ENCODE data around the gene IRX1.

The IRX1 gene

DNA sequence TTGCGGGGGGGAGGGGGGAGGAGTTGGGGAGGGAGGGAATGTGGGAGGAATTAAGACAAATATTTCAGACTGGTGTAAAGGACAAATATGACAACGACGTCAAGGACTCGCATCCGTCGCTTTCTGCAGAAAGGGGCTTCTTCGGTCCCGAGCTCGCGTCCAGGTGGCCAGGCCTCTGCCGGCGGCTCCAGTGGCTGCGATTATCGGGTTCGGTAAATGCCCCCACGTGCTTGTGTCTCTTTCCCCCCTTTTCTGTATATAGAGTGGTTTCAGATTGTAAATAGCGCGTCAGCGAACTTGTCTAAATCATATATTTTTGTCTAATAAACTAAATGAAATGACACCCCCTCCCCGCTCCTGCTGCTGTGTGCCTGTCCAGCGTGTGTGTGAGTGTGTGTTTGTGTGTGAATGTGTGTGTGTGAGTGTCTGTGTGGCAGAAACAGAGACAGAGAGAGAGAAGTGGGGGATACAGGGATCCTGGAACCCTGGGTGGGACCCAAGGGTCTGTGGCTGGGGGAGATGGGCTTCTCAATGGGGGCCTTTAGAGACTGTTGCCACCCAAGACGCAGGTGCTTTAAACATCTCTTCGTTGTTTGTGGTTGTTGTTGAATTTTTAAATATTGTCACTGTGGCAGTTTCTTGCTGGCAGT is 5.6 kb downstream of the IRX1 start:
- no peak for DNase-seq

DNA sequence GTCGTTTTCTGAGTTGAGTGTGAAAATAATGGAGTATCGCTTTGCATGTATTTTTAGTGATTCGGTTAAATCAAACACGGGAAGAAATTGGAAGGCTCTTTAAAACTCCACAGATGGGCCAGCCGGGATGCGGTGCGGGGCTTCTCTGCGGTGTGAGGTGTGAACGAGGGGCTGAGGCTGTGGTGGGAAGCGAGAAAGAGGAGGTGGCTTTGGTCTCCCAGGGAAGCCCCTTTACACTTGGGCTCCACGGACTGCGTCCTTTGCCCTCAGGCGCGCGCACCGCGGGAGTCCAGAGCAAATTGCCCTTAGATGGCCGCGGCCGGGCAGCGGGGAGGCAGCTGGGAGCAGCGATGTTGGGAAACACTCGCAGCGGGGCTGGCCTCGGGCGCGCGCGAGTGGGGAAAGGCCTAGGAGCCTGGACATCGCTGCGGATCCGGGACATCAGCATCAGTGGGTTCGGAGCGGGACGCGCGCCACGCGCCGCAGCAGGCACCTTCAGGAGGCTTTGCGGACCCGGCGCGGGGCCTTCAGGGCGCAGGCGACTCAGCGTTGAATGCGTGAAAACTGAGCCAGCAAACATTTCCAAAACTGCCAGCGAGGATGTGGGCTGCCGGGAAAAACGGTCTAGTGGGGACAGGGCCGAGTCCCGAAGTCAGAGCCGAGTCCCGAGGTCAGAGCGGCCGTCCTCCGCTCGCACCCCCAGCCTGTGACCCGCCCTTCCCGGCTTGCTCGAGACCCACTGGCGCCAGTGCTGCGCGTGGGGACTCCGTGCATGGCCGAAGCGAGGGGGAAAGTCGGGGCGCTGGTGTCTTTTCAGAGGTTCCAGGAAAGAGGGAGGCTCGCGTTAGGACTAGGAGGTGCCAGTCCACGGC is 6.5 kb downstream of the IRX1 start:
- DNase-seq = no peak

DNA sequence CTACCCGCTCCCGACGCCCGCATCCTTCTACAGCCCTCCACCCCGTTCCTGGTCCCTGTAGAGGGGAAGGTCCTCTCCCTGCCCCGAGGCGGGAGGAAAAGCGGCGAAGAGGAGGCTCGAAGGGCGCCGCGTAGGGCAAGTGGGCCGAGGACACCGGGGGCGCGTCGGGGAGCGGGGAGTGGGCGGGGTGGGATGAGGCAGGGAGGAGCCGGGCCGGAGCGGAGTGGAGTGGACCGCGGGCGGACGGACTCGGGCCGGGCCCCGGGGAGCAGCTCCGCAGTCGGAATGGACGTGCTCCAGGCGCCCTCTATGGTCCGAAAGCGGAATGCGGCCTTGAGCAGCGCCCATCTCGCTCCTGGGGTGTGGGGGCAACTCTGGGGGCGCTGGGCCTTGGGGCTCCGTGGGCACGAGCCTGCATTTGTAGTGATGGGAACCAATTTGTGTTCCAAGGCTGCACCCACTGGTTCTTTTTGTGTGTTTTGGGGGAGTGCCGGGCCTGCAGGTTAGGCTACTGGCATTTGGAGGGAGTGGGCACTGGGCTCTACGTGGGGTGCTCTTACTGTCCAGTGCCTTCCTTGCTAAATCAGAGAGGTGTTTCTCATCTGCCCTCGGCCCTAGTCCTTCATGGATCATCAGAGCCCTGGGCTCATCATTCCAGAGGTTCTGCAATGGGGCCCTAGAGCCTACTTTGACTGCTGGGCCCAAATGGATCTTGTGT is 7.3 kb downstream of the IRX1 start:
- DNase-seq = no peak

DNA sequence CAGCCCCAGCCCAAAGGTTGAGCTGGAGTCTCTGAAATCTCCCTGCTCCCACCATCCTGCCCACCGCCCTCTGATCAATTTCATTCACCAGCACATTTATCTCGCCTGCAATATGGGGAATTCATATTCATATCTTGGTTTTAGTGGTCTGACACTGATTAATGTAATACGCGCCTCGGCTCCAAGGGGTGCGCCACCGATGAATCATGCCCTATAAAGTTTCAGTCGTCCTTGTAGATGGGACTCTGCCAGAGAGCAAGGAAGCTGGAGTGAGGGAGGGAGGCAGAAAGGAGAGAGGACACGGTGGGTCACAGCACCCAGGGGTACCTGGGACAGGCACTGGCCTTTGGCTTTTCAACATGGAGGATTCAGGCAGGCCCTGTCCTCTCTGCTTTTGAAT is 8.9 kb downstream of the IRX1 start:
- no peak for DNase-seq

DNA sequence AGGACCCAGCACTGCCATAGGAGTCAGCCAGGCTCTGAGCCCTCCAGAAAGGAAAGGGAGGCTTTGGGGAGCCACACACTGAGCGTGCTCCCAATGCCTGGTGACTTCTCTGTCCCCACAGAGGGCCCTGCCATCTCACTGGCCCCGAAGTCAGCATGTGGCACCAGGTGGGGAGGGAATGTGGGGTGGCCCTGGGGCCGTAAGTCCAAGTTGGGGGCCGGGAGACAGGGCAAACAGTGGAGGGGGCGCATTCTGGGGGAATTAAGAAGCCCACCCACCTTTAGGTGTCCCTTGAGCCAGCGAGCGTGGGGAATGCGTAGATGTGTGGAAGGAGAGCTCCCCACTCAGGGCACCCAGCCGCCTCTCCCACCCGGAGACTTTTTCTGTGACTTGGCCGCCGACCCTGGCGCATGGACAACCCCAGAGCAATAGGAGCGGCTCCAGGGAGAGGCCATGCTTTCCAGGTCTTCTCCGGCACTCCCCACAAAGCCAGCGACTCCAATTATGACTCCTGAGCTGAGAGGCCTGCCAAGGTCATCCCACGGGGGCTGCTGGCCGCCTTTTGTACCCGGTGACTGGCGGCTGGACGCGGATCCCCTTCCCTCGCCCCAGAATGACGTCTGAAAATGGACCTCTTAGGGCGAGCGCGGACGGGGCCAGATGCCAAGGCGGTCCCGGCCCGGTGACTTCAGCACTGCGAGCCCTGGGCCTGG is 9.8 kb downstream of the IRX1 start:
- DNase-seq = no peak

DNA sequence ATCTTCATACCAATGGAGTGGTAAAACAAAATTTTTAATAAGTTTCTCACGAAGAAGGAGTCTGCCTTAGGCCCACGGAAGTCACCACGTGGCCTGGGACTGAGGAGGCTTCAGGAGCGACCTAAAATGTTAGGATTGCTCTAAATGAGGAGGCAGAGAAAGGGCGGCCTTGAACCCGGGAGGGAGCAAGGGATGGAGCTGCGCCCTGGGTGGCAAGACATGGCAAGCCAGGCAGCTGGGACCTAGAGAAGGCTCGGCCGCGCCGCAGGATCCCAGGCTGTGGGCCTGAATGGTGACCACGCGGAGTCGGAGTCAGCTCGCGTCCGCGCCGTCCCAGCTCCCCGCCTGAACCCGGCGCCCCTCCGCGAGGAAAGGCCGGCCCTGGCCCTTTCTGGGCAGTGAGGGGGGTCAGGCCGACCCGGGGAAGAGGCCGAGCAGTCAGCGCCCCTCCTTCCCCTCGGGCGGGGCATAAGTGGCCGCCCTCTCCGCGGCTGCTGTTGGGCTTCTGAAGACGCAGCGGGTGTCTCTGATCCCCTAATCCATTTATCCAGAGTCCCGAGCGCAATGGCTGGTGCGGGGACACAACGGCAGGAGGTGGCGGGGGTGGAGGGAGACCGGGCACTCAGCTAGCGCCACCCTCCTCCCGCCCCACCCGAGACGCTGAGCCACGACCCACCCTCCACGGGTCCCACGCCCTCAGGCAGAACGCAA is 10.6 kb downstream of the IRX1 start:
- DNase-seq = no peak

DNA sequence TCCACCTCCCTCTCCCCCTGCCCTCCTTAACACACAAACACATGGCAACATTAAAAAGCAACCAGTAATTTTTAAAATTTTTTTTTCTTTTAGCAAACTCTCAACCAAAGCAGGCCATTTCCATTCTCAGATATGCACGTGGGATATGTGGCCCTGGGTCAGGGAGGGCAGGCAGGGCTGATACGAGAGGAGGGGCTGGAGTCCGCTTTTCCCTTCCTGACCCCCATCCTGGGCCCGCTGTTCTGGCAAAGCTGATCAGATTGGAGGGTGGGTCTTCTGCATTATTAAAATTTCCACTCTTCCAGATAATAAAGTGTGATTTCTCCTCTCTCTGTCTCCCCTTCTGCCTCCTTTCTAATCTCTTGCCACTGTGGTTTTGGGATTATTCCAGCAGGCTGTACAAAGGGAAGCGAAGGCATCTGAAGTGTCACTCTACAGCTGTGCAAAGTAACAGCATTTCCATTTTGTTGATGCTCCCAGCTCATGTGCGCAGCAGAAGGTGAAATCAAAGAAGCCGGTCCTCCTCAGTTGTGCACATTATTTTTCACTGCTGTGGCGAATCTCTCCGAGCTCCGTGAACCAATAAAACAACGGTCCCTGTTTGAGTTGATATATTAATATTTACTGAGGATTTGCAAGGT is 12.0 kb downstream of the IRX1 start:
- no peak for DNase-seq

DNA sequence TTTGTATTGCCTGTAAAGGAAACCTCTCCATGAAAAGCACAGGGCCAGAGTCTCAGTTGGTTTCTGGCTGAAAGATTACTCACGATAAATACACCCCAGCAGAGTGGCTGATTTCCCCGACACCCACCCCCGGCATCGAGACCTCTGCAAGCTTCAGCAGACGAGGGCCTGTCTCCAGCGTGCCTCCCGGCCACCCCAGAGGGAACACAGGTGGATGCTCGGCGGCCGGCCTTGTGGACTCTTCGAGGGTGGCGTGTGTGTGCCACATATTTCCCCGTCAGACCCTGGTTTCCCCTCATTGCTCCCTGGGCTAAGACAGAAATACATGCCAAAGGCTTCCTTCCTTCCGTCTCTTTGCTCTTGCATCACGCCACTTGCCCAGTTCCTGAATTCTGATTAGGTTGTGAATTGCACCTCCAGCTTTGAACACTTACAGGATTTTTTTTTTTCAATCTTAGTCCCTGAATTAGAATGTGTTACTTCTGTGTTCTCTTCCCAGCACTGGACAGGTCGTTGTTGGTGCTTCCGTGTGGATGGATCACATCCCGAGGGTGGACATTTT is 13.6 kb downstream of the IRX1 start:
- no peak for DNase-seq

DNA sequence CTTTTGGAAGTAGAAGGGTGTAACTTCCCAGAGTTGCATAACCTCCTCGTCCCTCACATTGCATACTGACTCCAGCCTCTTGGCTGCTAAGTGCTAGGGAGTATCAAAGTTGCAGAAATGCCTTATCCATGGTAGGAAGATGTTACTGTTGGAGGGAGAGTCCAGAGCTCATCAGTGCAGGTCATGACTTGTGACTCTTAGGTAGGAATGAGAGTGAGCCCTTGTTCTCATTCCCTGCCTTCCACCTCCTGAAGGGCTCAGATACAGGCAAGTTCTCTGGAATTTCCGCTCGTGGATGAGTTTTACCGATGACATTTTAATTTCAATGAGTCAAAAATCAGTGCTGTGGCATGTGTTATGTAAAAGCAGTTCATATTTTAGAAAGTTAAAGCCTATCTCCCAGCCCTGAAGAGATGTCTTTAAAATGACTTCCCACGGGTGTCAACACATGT is 17.0 kb downstream of the IRX1 start:
- DNase-seq = no peak

DNA sequence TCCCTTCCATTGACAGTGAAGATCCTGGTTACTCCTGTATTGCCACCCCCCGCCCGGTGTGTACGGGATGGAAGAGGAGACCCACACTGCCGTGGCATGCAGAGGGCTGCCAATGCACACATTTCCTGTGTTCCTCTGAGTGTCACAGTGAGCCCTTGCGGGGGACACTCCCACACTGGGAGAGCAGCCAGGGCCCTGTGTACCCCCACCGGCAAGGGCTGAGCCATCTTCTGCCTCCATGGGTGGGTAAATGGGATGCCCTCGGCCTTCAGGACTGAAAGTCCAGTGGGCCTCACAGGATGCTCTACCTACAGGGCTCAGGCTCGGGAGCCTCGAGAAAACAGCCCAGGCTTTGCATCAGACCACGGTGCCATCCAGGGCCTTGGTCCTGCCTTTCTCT is 18.1 kb downstream of the IRX1 start:
- DNase-seq = no peak

DNA sequence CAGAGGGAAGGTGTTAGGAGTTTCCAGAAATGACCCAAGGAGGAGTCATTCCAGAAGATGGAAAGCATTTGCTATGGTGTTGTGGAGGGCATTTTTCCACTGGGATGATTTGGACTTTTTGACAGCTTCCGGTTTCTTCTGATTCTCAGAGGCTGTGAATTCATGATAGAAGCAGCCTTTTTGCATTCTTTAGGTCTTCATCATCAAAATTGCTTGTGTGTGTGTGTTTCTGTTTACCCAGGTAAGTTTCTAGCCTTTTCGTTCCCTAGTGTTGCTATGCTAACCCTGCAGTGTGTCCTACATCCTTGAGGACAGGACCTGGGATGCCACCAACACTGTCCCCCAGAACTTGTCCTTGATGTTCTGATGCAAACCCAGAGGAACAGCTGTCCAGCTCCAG is 19.6 kb downstream of the IRX1 start:
- no peak for DNase-seq

DNA sequence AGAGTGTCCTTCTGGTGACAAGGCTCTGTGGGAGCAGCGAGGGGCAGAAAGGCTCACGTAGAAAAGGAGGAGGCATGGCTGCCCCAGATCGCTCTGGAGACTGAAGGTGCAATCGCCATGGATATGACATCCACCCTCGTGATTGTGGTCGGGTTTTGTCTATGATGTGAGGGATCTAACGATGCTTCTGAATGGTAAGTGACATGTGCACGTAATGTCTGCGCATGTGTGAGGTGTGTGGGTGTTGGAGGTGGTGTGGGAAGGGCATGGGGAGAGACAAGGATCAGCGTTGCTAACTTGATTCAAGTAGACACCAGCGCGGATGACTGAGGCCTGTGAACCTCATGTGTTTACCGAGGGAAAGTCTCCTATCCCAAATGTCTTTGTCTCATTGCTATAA is 20.2 kb downstream of the IRX1 start:
- no peak for DNase-seq

DNA sequence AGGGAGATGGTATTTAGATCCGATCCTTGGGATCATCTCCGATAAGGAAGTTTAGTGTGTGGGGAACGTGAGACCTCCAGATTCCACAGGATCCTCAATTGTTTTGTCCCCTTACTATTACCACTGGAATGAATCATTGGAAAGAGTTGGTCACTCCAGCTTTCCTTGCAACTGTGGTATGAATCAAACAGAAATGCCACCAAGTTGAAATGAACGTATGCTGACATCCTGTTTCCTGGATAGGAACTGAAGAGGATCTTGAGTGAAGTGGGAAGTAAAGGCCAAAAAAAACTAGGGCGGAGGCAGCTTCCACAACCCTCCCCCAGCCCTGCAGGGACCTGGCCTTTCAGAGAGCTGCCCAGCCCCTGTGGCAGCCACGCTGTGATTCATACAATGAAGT is 23.9 kb downstream of the IRX1 start:
- DNase-seq = no peak

DNA sequence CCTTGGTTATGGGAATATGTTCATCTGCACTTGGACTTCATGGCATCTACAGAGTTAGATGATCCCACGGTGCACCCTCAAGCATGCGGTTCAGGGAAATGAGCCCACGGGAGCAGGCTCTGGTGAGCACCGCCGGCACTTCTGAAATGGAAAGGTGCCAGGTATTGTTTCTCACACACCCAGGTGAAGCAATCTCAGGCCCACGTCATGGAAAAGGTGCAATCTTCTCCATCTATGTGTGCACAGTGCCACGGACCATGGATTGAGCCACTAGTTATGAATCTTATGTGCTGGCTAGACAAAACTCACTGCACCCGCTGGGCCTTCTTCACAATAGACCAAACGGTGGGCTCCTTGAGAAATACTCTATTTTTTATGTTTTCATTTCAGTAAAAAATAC is 27.3 kb downstream of the IRX1 start:
- DNase-seq = no peak

DNA sequence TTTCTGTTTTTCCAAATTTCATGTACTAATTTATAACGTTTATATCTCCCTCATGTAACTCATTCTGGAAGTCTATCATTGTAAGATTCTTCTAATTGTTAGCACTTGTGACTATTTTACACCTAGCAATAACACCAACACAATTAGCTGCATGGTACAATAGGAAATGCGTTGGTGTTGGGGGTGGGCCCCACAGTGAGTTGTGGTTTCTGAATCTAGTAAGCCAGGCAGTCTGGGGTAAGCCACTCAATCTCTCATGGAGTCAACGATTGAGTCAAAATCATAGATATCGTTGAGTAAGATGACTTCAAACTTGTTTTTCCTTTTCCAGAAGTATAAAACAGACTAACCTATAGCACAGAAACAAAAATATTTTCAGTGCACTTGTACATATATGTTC is 30.0 kb downstream of the IRX1 start:
- DNase-seq = no peak

DNA sequence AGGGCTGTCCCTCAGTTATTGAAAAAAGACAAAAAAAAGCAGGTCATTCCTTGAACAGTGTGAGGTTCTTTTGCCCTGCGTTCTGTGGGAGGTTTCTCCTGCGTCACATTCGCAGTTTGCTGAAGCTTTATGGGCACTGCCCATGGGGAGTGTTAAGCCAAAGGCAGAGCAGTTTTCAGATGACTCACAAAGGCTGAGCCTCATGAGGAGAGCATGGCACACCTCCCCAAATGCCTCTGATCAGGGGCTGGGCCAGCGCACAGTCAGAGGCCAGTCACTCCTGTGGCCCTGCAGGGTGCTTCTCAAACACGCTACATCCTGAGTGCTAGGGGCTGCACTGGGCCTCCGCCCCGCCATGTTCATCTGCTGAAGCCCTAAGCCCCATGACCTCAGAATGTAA is 38.4 kb downstream of the IRX1 start:
- no peak for DNase-seq

DNA sequence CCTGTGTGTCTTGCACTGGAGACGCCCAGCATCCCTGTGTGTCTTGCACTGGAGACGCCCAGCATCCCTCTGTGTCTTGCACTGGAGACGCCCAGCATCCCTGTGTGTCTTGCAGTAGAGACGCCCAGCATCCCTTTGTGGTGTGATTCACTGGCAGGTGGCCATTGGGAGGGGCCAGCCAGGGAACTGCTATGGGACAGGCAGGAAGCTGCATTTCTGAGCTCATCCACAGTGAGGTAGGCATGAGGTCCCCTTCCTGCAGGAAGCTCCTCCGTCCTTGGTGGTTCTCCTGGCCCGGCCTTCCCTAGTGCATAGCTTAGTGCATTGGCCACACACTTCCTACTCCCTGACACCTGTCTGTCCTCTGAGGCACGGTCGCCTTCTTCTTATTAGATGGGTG is 43.5 kb downstream of the IRX1 start:
- DNase-seq = no peak

DNA sequence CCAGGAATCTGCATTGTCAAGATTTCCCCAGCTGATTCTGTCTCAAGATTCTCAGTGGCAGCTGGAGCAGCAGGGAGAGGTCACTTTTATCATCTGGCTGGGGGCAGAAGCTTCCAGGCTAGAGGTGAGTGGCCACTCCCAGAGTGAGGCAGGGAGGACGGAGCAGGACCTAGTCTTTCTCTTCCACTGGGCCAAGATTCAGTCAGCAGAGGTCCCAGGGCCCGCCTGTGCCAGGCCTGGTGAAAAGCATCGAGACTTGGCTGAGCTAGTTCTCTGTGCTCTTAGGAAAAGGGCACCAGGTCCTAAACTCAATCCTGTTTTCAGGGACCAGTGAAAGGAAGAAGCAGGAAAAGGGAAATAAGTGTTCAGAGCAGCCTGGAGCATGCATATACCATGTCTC is 46.6 kb downstream of the IRX1 start:
- no peak for DNase-seq

DNA sequence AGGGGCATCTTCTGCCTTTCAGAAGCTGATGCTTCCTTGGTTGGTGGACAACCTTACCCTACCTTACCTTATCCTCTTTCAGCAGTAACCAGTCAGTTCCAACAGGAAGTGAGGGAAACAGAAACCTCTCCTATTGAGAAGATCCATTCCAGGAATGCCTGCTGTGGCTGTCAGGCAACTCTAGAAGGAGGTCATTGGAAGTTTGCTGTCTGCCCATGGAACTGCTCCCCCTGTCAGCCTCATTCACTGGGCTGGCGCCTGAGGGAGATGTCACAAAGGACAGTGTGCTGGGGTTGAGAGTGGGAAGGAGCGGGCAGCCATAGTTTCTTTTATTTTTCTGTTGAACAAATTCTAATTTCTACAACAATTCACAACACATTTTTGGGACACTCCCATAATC is 54.7 kb downstream of the IRX1 start:
- no peak for DNase-seq

DNA sequence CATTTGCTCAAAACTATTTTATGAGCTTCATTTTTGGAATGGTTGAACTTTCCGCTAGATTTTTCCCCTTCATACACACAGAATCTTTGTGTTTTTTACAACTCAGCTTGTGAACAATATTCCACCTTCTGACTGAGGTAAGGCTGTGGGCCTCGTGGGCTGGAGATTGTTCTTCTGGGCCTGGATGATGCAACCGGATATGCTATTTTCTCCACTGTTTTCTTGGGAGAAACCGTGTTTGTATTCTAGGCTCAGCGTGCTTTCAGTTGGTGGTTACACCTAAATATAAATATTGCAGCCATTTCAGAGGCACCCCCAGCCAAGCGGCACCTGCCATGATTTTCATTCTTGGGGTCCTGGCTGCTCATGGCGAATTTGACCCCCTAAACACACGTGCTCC is 55.2 kb downstream of the IRX1 start:
- DNase-seq = no peak
